Measurements from ENCODE around the gene MRPL53.

DNA sequence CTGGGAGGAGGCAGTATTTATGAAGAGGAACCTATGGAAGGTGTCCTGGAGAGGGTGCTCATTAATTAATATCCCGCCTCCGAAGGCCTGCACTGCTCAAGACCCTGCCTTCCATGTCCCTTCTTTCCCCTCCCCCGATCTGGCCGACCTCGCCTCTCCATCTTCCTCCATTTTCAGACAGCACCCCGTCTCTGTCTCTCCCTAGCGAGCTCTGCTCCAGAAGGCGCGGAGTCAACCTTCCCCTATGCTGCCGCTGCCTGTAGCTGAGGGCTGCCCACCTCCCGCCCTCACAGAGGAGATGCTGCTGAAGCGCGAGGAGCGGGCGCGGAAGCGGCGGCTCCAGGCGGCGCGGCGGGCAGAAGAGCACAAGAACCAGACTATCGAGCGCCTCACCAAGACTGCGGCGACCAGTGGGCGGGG lies 15.3 kb downstream of the MRPL53 start:
- TF ChIP-seq, protein P1, sequence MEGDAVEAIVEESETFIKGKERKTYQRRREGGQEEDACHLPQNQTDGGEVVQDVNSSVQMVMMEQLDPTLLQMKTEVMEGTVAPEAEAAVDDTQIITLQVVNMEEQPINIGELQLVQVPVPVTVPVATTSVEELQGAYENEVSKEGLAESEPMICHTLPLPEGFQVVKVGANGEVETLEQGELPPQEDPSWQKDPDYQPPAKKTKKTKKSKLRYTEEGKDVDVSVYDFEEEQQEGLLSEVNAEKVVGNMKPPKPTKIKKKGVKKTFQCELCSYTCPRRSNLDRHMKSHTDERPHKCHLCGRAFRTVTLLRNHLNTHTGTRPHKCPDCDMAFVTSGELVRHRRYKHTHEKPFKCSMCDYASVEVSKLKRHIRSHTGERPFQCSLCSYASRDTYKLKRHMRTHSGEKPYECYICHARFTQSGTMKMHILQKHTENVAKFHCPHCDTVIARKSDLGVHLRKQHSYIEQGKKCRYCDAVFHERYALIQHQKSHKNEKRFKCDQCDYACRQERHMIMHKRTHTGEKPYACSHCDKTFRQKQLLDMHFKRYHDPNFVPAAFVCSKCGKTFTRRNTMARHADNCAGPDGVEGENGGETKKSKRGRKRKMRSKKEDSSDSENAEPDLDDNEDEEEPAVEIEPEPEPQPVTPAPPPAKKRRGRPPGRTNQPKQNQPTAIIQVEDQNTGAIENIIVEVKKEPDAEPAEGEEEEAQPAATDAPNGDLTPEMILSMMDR (IDR thresholded peaks at IDR 0.05), result no peak
- TF ChIP-seq, protein P2, sequence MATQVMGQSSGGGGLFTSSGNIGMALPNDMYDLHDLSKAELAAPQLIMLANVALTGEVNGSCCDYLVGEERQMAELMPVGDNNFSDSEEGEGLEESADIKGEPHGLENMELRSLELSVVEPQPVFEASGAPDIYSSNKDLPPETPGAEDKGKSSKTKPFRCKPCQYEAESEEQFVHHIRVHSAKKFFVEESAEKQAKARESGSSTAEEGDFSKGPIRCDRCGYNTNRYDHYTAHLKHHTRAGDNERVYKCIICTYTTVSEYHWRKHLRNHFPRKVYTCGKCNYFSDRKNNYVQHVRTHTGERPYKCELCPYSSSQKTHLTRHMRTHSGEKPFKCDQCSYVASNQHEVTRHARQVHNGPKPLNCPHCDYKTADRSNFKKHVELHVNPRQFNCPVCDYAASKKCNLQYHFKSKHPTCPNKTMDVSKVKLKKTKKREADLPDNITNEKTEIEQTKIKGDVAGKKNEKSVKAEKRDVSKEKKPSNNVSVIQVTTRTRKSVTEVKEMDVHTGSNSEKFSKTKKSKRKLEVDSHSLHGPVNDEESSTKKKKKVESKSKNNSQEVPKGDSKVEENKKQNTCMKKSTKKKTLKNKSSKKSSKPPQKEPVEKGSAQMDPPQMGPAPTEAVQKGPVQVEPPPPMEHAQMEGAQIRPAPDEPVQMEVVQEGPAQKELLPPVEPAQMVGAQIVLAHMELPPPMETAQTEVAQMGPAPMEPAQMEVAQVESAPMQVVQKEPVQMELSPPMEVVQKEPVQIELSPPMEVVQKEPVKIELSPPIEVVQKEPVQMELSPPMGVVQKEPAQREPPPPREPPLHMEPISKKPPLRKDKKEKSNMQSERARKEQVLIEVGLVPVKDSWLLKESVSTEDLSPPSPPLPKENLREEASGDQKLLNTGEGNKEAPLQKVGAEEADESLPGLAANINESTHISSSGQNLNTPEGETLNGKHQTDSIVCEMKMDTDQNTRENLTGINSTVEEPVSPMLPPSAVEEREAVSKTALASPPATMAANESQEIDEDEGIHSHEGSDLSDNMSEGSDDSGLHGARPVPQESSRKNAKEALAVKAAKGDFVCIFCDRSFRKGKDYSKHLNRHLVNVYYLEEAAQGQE (IDR thresholded peaks at IDR 0.05; ENCODE audit: insufficient read depth in 1 of 2, low read depth in 2 of 2, low read length in 1 of 2), result no peak
- TF ChIP-seq POLR2AphosphoS5 (IDR thresholded peaks at IDR 0.05; ENCODE audit: low read depth, low read length) (no peak), SIN3A (IDR thresholded peaks at IDR 0.05; ENCODE audit: borderline replicate concordance, insufficient read depth, low read depth, low read length) (no peak)

All from Panc1 (cell line).